Measurements from ENCODE around the gene BDKRB1.

DNA sequence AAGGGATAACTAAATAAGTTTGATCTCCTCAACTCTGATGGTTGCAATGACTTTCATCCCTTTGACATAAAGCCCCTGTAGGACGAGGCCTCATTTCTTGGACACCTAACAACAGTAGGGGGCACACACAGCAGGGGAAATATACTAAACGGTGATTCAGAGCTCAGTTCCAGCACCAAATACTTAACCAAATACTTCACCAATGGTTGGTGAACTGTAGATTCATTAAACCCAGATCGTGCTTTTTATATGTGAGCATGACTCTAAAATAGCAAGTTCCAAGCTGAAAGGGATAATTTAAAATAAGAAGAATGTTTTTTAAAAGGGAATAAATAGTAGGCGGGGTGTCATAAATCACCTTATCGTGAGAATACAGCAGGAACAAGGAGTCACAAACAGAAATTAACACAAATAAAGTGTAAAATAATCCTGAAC, 53.9 kb downstream of the BDKRB1 start:
- TF ChIP-seq, protein P1, sequence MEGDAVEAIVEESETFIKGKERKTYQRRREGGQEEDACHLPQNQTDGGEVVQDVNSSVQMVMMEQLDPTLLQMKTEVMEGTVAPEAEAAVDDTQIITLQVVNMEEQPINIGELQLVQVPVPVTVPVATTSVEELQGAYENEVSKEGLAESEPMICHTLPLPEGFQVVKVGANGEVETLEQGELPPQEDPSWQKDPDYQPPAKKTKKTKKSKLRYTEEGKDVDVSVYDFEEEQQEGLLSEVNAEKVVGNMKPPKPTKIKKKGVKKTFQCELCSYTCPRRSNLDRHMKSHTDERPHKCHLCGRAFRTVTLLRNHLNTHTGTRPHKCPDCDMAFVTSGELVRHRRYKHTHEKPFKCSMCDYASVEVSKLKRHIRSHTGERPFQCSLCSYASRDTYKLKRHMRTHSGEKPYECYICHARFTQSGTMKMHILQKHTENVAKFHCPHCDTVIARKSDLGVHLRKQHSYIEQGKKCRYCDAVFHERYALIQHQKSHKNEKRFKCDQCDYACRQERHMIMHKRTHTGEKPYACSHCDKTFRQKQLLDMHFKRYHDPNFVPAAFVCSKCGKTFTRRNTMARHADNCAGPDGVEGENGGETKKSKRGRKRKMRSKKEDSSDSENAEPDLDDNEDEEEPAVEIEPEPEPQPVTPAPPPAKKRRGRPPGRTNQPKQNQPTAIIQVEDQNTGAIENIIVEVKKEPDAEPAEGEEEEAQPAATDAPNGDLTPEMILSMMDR (IDR thresholded peaks at IDR 0.05), result no peak
- no peak for TF ChIP-seq POLR2A (IDR thresholded peaks at IDR 0.05)
